KOPT-K1 (cell line): ENCODE results near the gene RELT.

Source experiments
- H3K27ac ChIP-seq: fragments of 200-600 bp; sonication (generic); 2 replicates; pipeline ENCODE4 v1.5.1; 2016; ENCODE audit warnings: antibody characterized with exemption, mild to moderate bottlenecking, low read depth, low read length; ENCODE audit not compliant: poor library complexity, severe bottlenecking
- H3K36me3 ChIP-seq: fragments of 200-600 bp; sonication (generic); 2 replicates; pipeline ENCODE4 v1.5.1; 2017; ENCODE audit warnings: antibody characterized with exemption, mild to moderate bottlenecking, low read length, moderate library complexity; ENCODE audit not compliant: insufficient read depth
- H3K9me3 ChIP-seq: fragments of 200-600 bp; sonication (generic); 2 replicates; pipeline ENCODE4 v1.5.1; 2017; ENCODE audit warnings: antibody characterized with exemption, low read length, mild to moderate bottlenecking; ENCODE audit not compliant: insufficient read depth, poor library complexity, severe bottlenecking

Gene RELT

GRCh38 chr11:73376160-73376802, at the start of gene RELT:
Gene RELT (plus strand): TSS chr11:73376399. CDS start chr11:73389137, 12,738 bp downstream.
- peak within 1 kb of the TSS; percentile 77 for H3K27ac ChIP-seq

GRCh38 chr11:73326929-73327811, 49.0 kb upstream of the RELT start:
- Histone ChIP-seq H3K9me3 (no peaks in the 10 kb centered on the region), H3K36me3 (no peaks in the 10 kb centered on the region), H3K27ac (no peak overlapping the region)

More at GRCh38 chr11:73376160-73376802, at the start of gene RELT:
- H3K9me3 ChIP-seq, result no peaks in the 10 kb centered on the region
- no peaks in the 10 kb centered on the region; the same call in 1 of the 2 replicates for H3K36me3 ChIP-seq

- Histone ChIP-seq H3K36me3 (no peaks in the 10 kb centered on the region), H3K9me3 (no peaks in the 10 kb centered on the region), H3K27ac (no peak overlapping the region)
Measured at GRCh38 chr11:73327812-73328364, 48.3 kb upstream of the RELT start.

- H3K27ac ChIP-seq, result no peak overlapping the region
- H3K9me3 ChIP-seq, result no peaks in the 10 kb centered on the region
Measured at GRCh38 chr11:73330569-73331093, 45.6 kb upstream of the RELT start.

GRCh38 chr11:73331138-73331916, 44.9 kb upstream of the RELT start:
- H3K27ac ChIP-seq, result no peak overlapping the region
- no peaks in the 10 kb centered on the region for H3K9me3 ChIP-seq
- no peaks in the 10 kb centered on the region for H3K36me3 ChIP-seq

More at GRCh38 chr11:73330569-73331093, 45.6 kb upstream of the RELT start:
- H3K36me3 ChIP-seq, result no peaks in the 10 kb centered on the region

- H3K36me3 ChIP-seq, result no peaks in the 10 kb centered on the region
- no peak overlapping the region for H3K27ac ChIP-seq
- no peaks in the 10 kb centered on the region for H3K9me3 ChIP-seq
Measured at GRCh38 chr11:73333173-73333572, 43.0 kb upstream of the RELT start.

- H3K36me3 ChIP-seq, result no peaks in the 10 kb centered on the region
- no peak overlapping the region for H3K27ac ChIP-seq
- H3K9me3 ChIP-seq, result no peaks in the 10 kb centered on the region
Measured at GRCh38 chr11:73333640-73334383, 42.4 kb upstream of the RELT start.

GRCh38 chr11:73334384-73335203, 41.6 kb upstream of the RELT start:
- H3K27ac ChIP-seq, result no peak overlapping the region

GRCh38 chr11:73335204-73335923, 40.8 kb upstream of the RELT start:
- Histone ChIP-seq H3K9me3 (no peaks in the 10 kb centered on the region), H3K27ac (no peak overlapping the region), H3K36me3 (no peaks in the 10 kb centered on the region)

More at GRCh38 chr11:73334384-73335203, 41.6 kb upstream of the RELT start:
- Histone ChIP-seq H3K9me3 (no peaks in the 10 kb centered on the region), H3K36me3 (no peaks in the 10 kb centered on the region)

GRCh38 chr11:73337846-73338245, 38.4 kb upstream of the RELT start:
- Histone ChIP-seq H3K27ac (no peak overlapping the region), H3K36me3 (no peaks in the 10 kb centered on the region), H3K9me3 (no peaks in the 10 kb centered on the region)

GRCh38 chr11:73338279-73338678, 37.9 kb upstream of the RELT start:
- no peaks in the 10 kb centered on the region for H3K9me3 ChIP-seq
- no peaks in the 10 kb centered on the region for H3K36me3 ChIP-seq
- H3K27ac ChIP-seq, result no peak overlapping the region

GRCh38 chr11:73340164-73340563, 36.0 kb upstream of the RELT start:
- Histone ChIP-seq H3K27ac (no peak overlapping the region), H3K9me3 (no peaks in the 10 kb centered on the region), H3K36me3 (no peaks in the 10 kb centered on the region)

GRCh38 chr11:73342633-73343032, 33.6 kb upstream of the RELT start:
- Histone ChIP-seq H3K9me3 (no peaks in the 10 kb centered on the region), H3K36me3 (no peaks in the 10 kb centered on the region), H3K27ac (no peak overlapping the region)
